HEK293T (cell line): ENCODE data around the gene PRKAA2.

ENCODE experiments used
- CTCF ChIA-PET: fragments of 350-600 bp; formaldehyde crosslinking; extraction: SDS; loops from one replicate; lab custom pipeline; 2021; ENCODE audit warnings: antibody characterized with exemption, inconsistent platforms; lab: Yijun Ruan, JAX
- POLR2A ChIA-PET: fragments of 350-600 bp; formaldehyde crosslinking; extraction: SDS; loops from one replicate; lab custom pipeline; 2020; ENCODE audit warnings: antibody characterized with exemption, inconsistent platforms; lab: Yijun Ruan, JAX
- DNase-seq: peaks from one replicate; pipeline ENCODE4 v3.0.0; 2012; ENCODE audit warnings: mixed read lengths; ENCODE audit errors: extremely low spot score
- ARNT ChIP-seq: fragments of 450-650 bp; IDR thresholded peaks from 2 replicates; pipeline ENCODE4 v1.6.1; 2017; ENCODE audit warnings: mild to moderate bottlenecking
- BHLHE40 ChIP-seq: fragments of 450-650 bp; IDR thresholded peaks from 2 replicates; pipeline ENCODE4 v1.6.1; 2016; ENCODE audit warnings: mild to moderate bottlenecking, moderate library complexity, borderline replicate concordance
- CTBP1 ChIP-seq: fragments of 450-650 bp; IDR thresholded peaks from 2 replicates; pipeline ENCODE4 v1.6.1; 2016; ENCODE audit warnings: borderline replicate concordance
- ELF4 ChIP-seq: fragments of 450-650 bp; IDR thresholded peaks from 2 replicates; pipeline ENCODE4 v1.6.1; 2017; ENCODE audit warnings: antibody characterized with exemption
- FOXA1 ChIP-seq: fragments of 450-650 bp; IDR thresholded peaks from 2 replicates; pipeline ENCODE4 v1.6.1; 2016; ENCODE audit warnings: mild to moderate bottlenecking
- FOXK2 ChIP-seq: fragments of 450-650 bp; IDR thresholded peaks from 2 replicates; pipeline ENCODE4 v1.6.1; 2016; ENCODE audit warnings: mild to moderate bottlenecking
- FOXM1 ChIP-seq: fragments of 450-650 bp; IDR thresholded peaks from 2 replicates; pipeline ENCODE4 v1.6.1; 2017; ENCODE audit warnings: mild to moderate bottlenecking, borderline replicate concordance
- HDGF ChIP-seq: fragments of 450-650 bp; IDR thresholded peaks from 2 replicates; pipeline ENCODE4 v1.6.1; 2017; ENCODE audit warnings: antibody characterized with exemption, borderline replicate concordance
- L3MBTL2 ChIP-seq: fragments of 450-650 bp; conservative IDR thresholded peaks from 2 replicates; pipeline ENCODE4 v1.6.1; 2016; ENCODE audit warnings: mild to moderate bottlenecking
- LEF1 ChIP-seq: fragments of 450-650 bp; IDR thresholded peaks from 2 replicates; pipeline ENCODE4 v1.6.1; 2017; ENCODE audit warnings: mild to moderate bottlenecking, borderline replicate concordance
- NFRKB ChIP-seq: fragments of 450-650 bp; IDR thresholded peaks from 2 replicates; pipeline ENCODE4 v1.6.1; 2016; ENCODE audit warnings: mild to moderate bottlenecking, moderate library complexity
- SP1 ChIP-seq: fragments of 450-650 bp; IDR thresholded peaks from 2 replicates; pipeline ENCODE4 v1.6.1; 2017
- SUZ12 ChIP-seq: fragments of 450-650 bp; IDR thresholded peaks from 2 replicates; pipeline ENCODE4 v1.6.1; 2016; ENCODE audit warnings: mild to moderate bottlenecking
- TARDBP ChIP-seq: fragments of 450-650 bp; IDR thresholded peaks from 2 replicates; pipeline ENCODE4 v1.6.1; 2016
- ZNF384 ChIP-seq: fragments of 450-650 bp; IDR thresholded peaks from 2 replicates; pipeline ENCODE4 v1.6.1; 2016
- TF ChIP-seq, protein P1 (sequence below): fragments of 450-650 bp; IDR thresholded peaks from 2 replicates; pipeline ENCODE4 v1.6.1; 2016

PRKAA2 gene

GRCh38 chr1:56688522-56689026 is 43.5 kb downstream of the PRKAA2 start:
- TF ChIP-seq NFRKB, result no peak
- no peak for TF ChIP-seq HDGF
- no peak for TF ChIP-seq L3MBTL2
- no peak for TF ChIP-seq ZNF384
- TF ChIP-seq ELF4, result no peak
- TF ChIP-seq LEF1, result no peak
- no peak for TF ChIP-seq CTBP1
- no peak for TF ChIP-seq TARDBP
- TF ChIP-seq, protein P1, sequence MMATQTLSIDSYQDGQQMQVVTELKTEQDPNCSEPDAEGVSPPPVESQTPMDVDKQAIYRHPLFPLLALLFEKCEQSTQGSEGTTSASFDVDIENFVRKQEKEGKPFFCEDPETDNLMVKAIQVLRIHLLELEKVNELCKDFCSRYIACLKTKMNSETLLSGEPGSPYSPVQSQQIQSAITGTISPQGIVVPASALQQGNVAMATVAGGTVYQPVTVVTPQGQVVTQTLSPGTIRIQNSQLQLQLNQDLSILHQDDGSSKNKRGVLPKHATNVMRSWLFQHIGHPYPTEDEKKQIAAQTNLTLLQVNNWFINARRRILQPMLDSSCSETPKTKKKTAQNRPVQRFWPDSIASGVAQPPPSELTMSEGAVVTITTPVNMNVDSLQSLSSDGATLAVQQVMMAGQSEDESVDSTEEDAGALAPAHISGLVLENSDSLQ, result no peak
- no peak for TF ChIP-seq FOXK2
- TF ChIP-seq FOXM1, result no peak
- no peak for TF ChIP-seq FOXA1
- TF ChIP-seq SP1, result no peak
- TF ChIP-seq SUZ12, result no peak
- no peak for TF ChIP-seq BHLHE40
- ChIA-PET POLR2A (no interaction called here), CTCF (interaction anchor here (0.8 to 0.9 kb wide), 2 partner anchors 11 to 70 kb away, joined by 3 read pairs; no protein-coding TSS in a partner anchor)
- peak; percentile 30 for DNase-seq

DNA sequence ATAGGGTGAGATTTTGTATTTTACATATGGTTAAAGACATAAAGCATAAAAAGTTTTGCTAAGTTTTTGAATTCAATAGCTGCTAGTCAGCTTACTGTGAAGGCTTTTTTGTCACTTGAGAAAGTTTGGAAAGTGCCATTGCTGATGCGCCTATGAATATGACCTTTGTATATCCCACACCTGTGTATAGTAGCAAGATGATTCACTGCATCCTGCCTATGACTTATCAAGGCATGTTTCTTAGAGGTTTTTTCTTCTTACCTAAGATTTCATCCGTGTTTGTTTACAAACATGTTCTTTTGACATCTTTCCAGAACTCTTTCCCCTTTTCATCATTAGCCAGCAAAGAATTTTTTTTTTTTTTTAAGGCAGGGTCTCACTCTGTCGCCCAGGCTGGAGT is 51.5 kb downstream of the PRKAA2 start:
- no peak for TF ChIP-seq CTBP1
- TF ChIP-seq FOXK2, result no peak
- TF ChIP-seq ELF4, result no peak
- TF ChIP-seq, protein P1, result no peak
- no peak for TF ChIP-seq FOXM1
- no peak for TF ChIP-seq TARDBP
- no peak for TF ChIP-seq BHLHE40
- TF ChIP-seq SP1, result no peak
- no peak for TF ChIP-seq FOXA1
- no peak for TF ChIP-seq ZNF384
- TF ChIP-seq ARNT, result no peak
- no peak for TF ChIP-seq NFRKB
- TF ChIP-seq HDGF, result no peak
- no peak for TF ChIP-seq L3MBTL2
- TF ChIP-seq SUZ12, result no peak
- POLR2A ChIA-PET, result no interaction called here
- DNase-seq, result no peak
- CTCF ChIA-PET, result no interaction called here

DNA sequence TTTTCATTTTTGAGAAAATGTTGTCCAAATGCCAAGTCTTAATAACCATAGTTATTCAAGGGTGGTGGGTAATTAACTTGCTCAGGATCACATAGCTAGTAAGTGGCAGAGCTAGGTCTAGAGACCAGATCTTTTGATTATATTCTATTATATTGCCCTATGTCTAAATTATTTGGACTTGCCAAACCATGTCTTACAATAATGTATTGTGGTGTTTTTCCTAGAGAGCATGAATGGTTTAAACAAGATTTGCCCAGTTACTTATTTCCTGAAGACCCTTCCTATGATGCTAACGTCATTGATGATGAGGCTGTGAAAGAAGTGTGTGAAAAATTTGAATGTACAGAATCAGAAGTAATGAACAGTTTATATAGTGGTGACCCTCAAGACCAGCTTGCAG is 58.6 kb downstream of the PRKAA2 start:
- POLR2A ChIA-PET, result no interaction called here
- CTCF ChIA-PET, result no interaction called here
- TF ChIP-seq LEF1 (no peak), CTBP1 (no peak), FOXM1 (no peak), SUZ12 (no peak), ZNF384 (no peak), FOXA1 (no peak), ELF4 (no peak), HDGF (no peak), FOXK2 (no peak), TARDBP (no peak)
- DNase-seq, result no peak

- CTCF ChIA-PET, result no interaction called here
- POLR2A ChIA-PET, result no interaction called here
- no peak for DNase-seq
- TF ChIP-seq L3MBTL2 (no peak), HDGF (no peak), FOXK2 (no peak), SUZ12 (no peak), ELF4 (no peak), FOXA1 (no peak), TARDBP (no peak), ZNF384 (no peak), NFRKB (no peak), LEF1 (no peak), FOXM1 (no peak), CTBP1 (no peak), SP1 (no peak)
- TF ChIP-seq, protein P1, result no peak
These were observed 62.3 kb downstream of the PRKAA2 start for GRCh38 chr1:56707379-56707778.

- TF ChIP-seq FOXM1 (no peak), FOXK2 (no peak), L3MBTL2 (no peak), ZNF384 (no peak), SP1 (no peak), TARDBP (no peak), CTBP1 (no peak), LEF1 (no peak), ELF4 (no peak), BHLHE40 (no peak), HDGF (no peak), FOXA1 (no peak), NFRKB (no peak), ARNT (no peak), SUZ12 (no peak)
- TF ChIP-seq, protein P1, result no peak
- peak; percentile 60 for DNase-seq
- ChIA-PET CTCF (interaction anchor here (0.7 to 1.6 kb wide), 2 partner anchors 64 to 112 kb away, joined by 3 to 4 read pairs; no protein-coding TSS in a partner anchor), POLR2A (no interaction called here)
These were observed 64.3 kb downstream of the PRKAA2 start for GRCh38 chr1:56709269-56709880.
